IMR-90 (cell line): ENCODE measurements around the gene VEPH1. TPM values are rescaled to one million over a fixed set of nuclear protein-coding genes. Genes with fewer than 3 reads are reported as not detected.

Source experiments
- ATAC-seq: fragments of 200-7000 bp; cut with Tn5 transposase; 2 replicates; pipeline ENCODE4 v1.9.1; 2020; ENCODE audit warnings: low read depth, mild to moderate bottlenecking, moderate library complexity
- BruUV-seq: library from RNA; stranded (reverse); fragments of 400-500 nt; replicated peaks from 2 replicates; lab custom pipeline; 2021; lab: Mats Ljungman, UMichigan
- CTCF ChIA-PET: fragments of 300-600 bp; formaldehyde crosslinking; extraction: SDS; loops from one replicate; lab custom pipeline; 2021; ENCODE audit warnings: antibody characterized with exemption; lab: Yijun Ruan, JAX
- POLR2A ChIA-PET: fragments of 300-600 bp; sonication (Branson Sonifier 250); formaldehyde crosslinking; loops from one replicate; lab custom pipeline; 2022; ENCODE audit warnings: antibody characterized with exemption; ENCODE audit not compliant: unreplicated experiment; lab: Charles Lee
- DNase-seq: peaks from one replicate; pipeline ENCODE4 v3.0.0; 2013
- H2AFZ ChIP-seq: replicated peaks from 2 replicates; pipeline ENCODE3; 2013; ENCODE audit warnings: low read length, mild to moderate bottlenecking; ENCODE audit not compliant: poor library complexity
- H2AK5ac ChIP-seq: 2 replicates; pipeline ENCODE4 v1.6.1; 2013; ENCODE audit warnings: low read depth, low read length, inconsistent platforms
- H2AK9ac ChIP-seq: replicated peaks from 2 replicates; pipeline ENCODE3; 2013; ENCODE audit warnings: mild to moderate bottlenecking, low read depth, low read length, moderate library complexity; ENCODE audit not compliant: poor library complexity
- H2BK120ac ChIP-seq: 2 replicates; pipeline ENCODE4 v1.6.1; 2013; ENCODE audit warnings: low read depth, low read length, inconsistent platforms
- H2BK15ac ChIP-seq: 3 replicates; pipeline ENCODE4 v1.6.1; 2013; ENCODE audit warnings: low read depth, low read length, inconsistent platforms
- H2BK20ac ChIP-seq: 2 replicates; pipeline ENCODE4 v1.6.1; 2013; ENCODE audit warnings: low read depth, mild to moderate bottlenecking, inconsistent platforms, low read length, moderate library complexity
- H2BK5ac ChIP-seq: 2 replicates; pipeline ENCODE4 v1.6.1; 2013; ENCODE audit warnings: mild to moderate bottlenecking, low read depth, low read length, inconsistent platforms; ENCODE audit not compliant: poor library complexity, severe bottlenecking
- H3K14ac ChIP-seq: replicated peaks from 2 replicates; pipeline ENCODE4 v1.6.1; 2013; ENCODE audit warnings: low read depth, low read length, inconsistent platforms
- H3K18ac ChIP-seq: 2 replicates; pipeline ENCODE4 v1.6.1; 2013; ENCODE audit warnings: low read depth, low read length, control low read depth
- H3K23ac ChIP-seq: 2 replicates; pipeline ENCODE4 v1.6.1; 2013; ENCODE audit warnings: low read depth, low read length, inconsistent platforms
- H3K27ac ChIP-seq: 2 replicates; pipeline ENCODE4 v1.5.1; 2013; ENCODE audit warnings: mild to moderate bottlenecking, control low read depth, low read length; ENCODE audit not compliant: insufficient read depth
- H3K27me3 ChIP-seq: 2 replicates; pipeline ENCODE4 v1.6.1; 2013; ENCODE audit warnings: low read length; ENCODE audit not compliant: control insufficient read depth, insufficient read depth
- H3K36me3 ChIP-seq: 2 replicates; pipeline ENCODE4 v1.6.1; 2013; ENCODE audit warnings: low read length, mixed read lengths; ENCODE audit not compliant: control insufficient read depth, insufficient read depth
- H3K4ac ChIP-seq: 2 replicates; pipeline ENCODE4 v1.6.1; 2013; ENCODE audit warnings: low read depth, low read length, inconsistent platforms
- H3K4me1 ChIP-seq: 2 replicates; pipeline ENCODE4 v1.6.1; 2013; ENCODE audit warnings: low read length, mixed read lengths; ENCODE audit not compliant: control insufficient read depth, insufficient read depth
- H3K4me2 ChIP-seq: 2 replicates; pipeline ENCODE4 v1.6.1; 2013; ENCODE audit warnings: low read depth, mild to moderate bottlenecking, control low read depth, low read length, moderate library complexity
- H3K4me3 ChIP-seq: 2 replicates; pipeline ENCODE4 v1.5.1; 2013; ENCODE audit warnings: low read depth, mild to moderate bottlenecking, control low read depth, low read length, moderate library complexity; ENCODE audit not compliant: insufficient read depth
- H3K56ac ChIP-seq: 2 replicates; pipeline ENCODE4 v1.6.1; 2013; ENCODE audit warnings: low read length, inconsistent platforms; ENCODE audit not compliant: insufficient read depth; ENCODE audit errors: extremely low read depth
- H3K79me1 ChIP-seq, 2 experiments: 2 replicates each; pipeline ENCODE4 v1.6.1; 2013; ENCODE audit warnings: low read length in 2 of 2, inconsistent platforms in 1 of 2, low read depth in 1 of 2
- H3K9ac ChIP-seq: 2 replicates; pipeline ENCODE4 v1.6.1; 2013; ENCODE audit warnings: low read depth, low read length, control low read depth
- H3K9me1 ChIP-seq: 2 replicates; pipeline ENCODE4 v1.6.1; 2013; ENCODE audit warnings: low read length, inconsistent platforms; ENCODE audit not compliant: insufficient read depth
- H3K9me3 ChIP-seq: 2 replicates; pipeline ENCODE4 v1.6.1; 2013; ENCODE audit warnings: low read length; ENCODE audit not compliant: control insufficient read depth, insufficient read depth
- H4K20me1 ChIP-seq: 2 replicates; pipeline ENCODE4 v1.6.1; 2013; ENCODE audit warnings: low read length, inconsistent platforms; ENCODE audit not compliant: insufficient read depth
- H4K5ac ChIP-seq: 2 replicates; pipeline ENCODE4 v1.6.1; 2013; ENCODE audit warnings: mild to moderate bottlenecking, low read depth, low read length, control low read depth
- H4K8ac ChIP-seq, 2 experiments: 2 replicates each; pipeline ENCODE4 v1.6.1; 2013; ENCODE audit warnings: low read depth in 2 of 2, low read length in 2 of 2, control low read depth in 1 of 2, inconsistent platforms in 1 of 2
- H4K91ac ChIP-seq: 2 replicates; pipeline ENCODE4 v1.6.1; 2013; ENCODE audit warnings: low read depth, low read length, inconsistent platforms; ENCODE audit not compliant: insufficient read depth
- BHLHE40 ChIP-seq: fragments of 150-350 bp; IDR thresholded peaks from 2 replicates; pipeline ENCODE4 v1.6.1; 2016; ENCODE audit warnings: mild to moderate bottlenecking, low read depth, low read length
- CHD1 ChIP-seq: IDR thresholded peaks from 2 replicates; pipeline ENCODE4 v1.6.1; 2012; ENCODE audit warnings: low read depth, low read length, improper control_type of control experiment
- ELK1 ChIP-seq: fragments of 150-350 bp; IDR thresholded peaks from 2 replicates; pipeline ENCODE4 v1.6.1; 2016; ENCODE audit warnings: low read depth, mild to moderate bottlenecking, low read length, moderate library complexity, borderline replicate concordance
- FOS ChIP-seq: fragments of 150-350 bp; IDR thresholded peaks from 2 replicates; pipeline ENCODE4 v1.6.1; 2016; ENCODE audit warnings: low read depth, low read length
- MAFK ChIP-seq: IDR thresholded peaks from 2 replicates; pipeline ENCODE4 v1.6.1; 2012; ENCODE audit warnings: low read depth, low read length, improper control_type of control experiment
- MAZ ChIP-seq: IDR thresholded peaks from 2 replicates; pipeline ENCODE4 v1.6.1; 2012; ENCODE audit warnings: low read depth, mild to moderate bottlenecking, low read length, improper control_type of control experiment, moderate library complexity, borderline replicate concordance
- MXI1 ChIP-seq: IDR thresholded peaks from 2 replicates; pipeline ENCODE4 v1.6.1; 2012; ENCODE audit warnings: low read depth, mild to moderate bottlenecking, low read length, moderate library complexity, borderline replicate concordance
- NFE2L2 ChIP-seq: fragments of 150-350 bp; IDR thresholded peaks from 2 replicates; pipeline ENCODE4 v1.6.1; 2016; ENCODE audit warnings: low read depth, mild to moderate bottlenecking, low read length
- POLR2A ChIP-seq: IDR thresholded peaks from 2 replicates; pipeline ENCODE4 v1.6.1; 2012; ENCODE audit warnings: mild to moderate bottlenecking, low read depth, low read length
- RCOR1 ChIP-seq: IDR thresholded peaks from 2 replicates; pipeline ENCODE4 v1.6.1; 2012; ENCODE audit warnings: mild to moderate bottlenecking, low read length, improper control_type of control experiment; ENCODE audit not compliant: insufficient replicate concordance
- RFX5 ChIP-seq: IDR thresholded peaks from 2 replicates; pipeline ENCODE4 v1.8.0; 2012; ENCODE audit warnings: low read depth, mild to moderate bottlenecking, low read length, moderate library complexity
- SMC3 ChIP-seq: fragments of 150-350 bp; IDR thresholded peaks from 2 replicates; pipeline ENCODE4 v1.6.1; 2016; ENCODE audit warnings: low read depth, mild to moderate bottlenecking, antibody characterized with exemption, low read length, moderate library complexity
- WGBS, 2 experiments: methylation state at CpG; one replicate each; pipeline versions ENCODE4 v1.1.5 to v1.1.7; 2013; ENCODE audit warnings: missing lambda C conversion rate in 2 of 2; ENCODE audit not compliant: insufficient read length in 1 of 2; ENCODE audit errors: extremely low coverage in 2 of 2; 5-methylcytosine and 5-hydroxymethylcytosine counted together
- dilution Hi-C: fragments of 300-500 bp; cut with HindIII; formaldehyde crosslinking; loops from one replicate; pipeline ENCODE4 v1.14.3; 2018; ENCODE audit warnings: low sequenced_read_pairs; ENCODE audit not compliant: unreplicated experiment
- in situ Hi-C: fragments of 300-500 bp; cut with MboI; formaldehyde crosslinking; loops from 3 replicates; pipeline ENCODE4 v1.14.3; 2019; ENCODE audit warnings: low sequenced_read_pairs, inconsistent platforms, mixed read lengths
- intact Hi-C: fragments of 100-400 bp; cut with micrococcal nuclease; formaldehyde crosslinking; loops from 2 replicates; pipeline ENCODE4 v1.10.0; 2022
- polyA plus RNA-seq, 3 experiments: library from polyadenylated mRNA; depleted of rRNA; stranded (reverse); fragments of >200 nt; gene quantifications; 2 replicates each; pipeline ENCODE4 v1.2.3, GENCODE V29; 2012; ENCODE audit warnings: low replicate concordance in 1 of 3
- total RNA-seq: library from RNA; depleted of rRNA; stranded (reverse); fragments of >200 nt; gene quantifications from 2 replicates; pipeline ENCODE4 v1.2.3, GENCODE V29; 2012

Gene VEPH1
- total and polyA plus RNA-seq, 2 of the 4 experiments (the other 2 are of a cell fraction): 30.5 to 130 TPM

GRCh38 chr3:157225001-157225400, 278.2 kb downstream of the VEPH1 start:
- no peak overlapping the region for H2BK5ac ChIP-seq
- POLR2A ChIA-PET: no interaction called here
- TF ChIP-seq NFE2L2 (no peak), BHLHE40 (no peak), POLR2A (no peak), SMC3 (no peak), MXI1 (no peak), MAZ (no peak), ELK1 (no peak), FOS (no peak), RCOR1 (no peak), MAFK (no peak), CHD1 (no peak), RFX5 (no peak)

More at GRCh38 chr3:157225001-157225400, 278.2 kb downstream of the VEPH1 start:
- no peak overlapping the region for H3K4ac ChIP-seq
- H3K18ac ChIP-seq: no peak overlapping the region
- DNase-seq: no peak
- no peak overlapping the region for H3K23ac ChIP-seq
- intact Hi-C loops: loop anchor here (5.0 kb wide), 1 partner anchor 92 kb away; no protein-coding TSS in a partner anchor
- H3K9ac ChIP-seq: no peak overlapping the region
- no peaks in the 10 kb centered on the region for H3K27me3 ChIP-seq
- no peak overlapping the region for H3K4me3 ChIP-seq
- H3K27ac ChIP-seq: no peak overlapping the region
- no peak overlapping the region for H2AK5ac ChIP-seq
- BruUV-seq: no TSS peak
- H3K4me2 ChIP-seq: no peak overlapping the region
- H4K8ac ChIP-seq: no peak overlapping the region
- no peak overlapping the region for H2BK20ac ChIP-seq
- H2BK15ac ChIP-seq: no peak overlapping the region
- H4K5ac ChIP-seq: no peak overlapping the region
- no peak overlapping the region for H3K56ac ChIP-seq
- no peaks in the 10 kb centered on the region for H3K9me1 ChIP-seq
- H4K91ac ChIP-seq: no peak overlapping the region
- H2AFZ ChIP-seq: no peak overlapping the region
- no peaks in the 10 kb centered on the region for H3K36me3 ChIP-seq
- no peak for ATAC-seq
- WGBS, 2 experiments: no CpG with 5 or more reads among the region's 1 CpG
- no peaks in the 10 kb centered on the region for H4K20me1 ChIP-seq
- H2AK9ac ChIP-seq: no peak overlapping the region
- no peaks in the 10 kb centered on the region for H3K9me3 ChIP-seq
- in situ Hi-C loops: no loop called here
- H3K79me1 ChIP-seq: no peaks in the 10 kb centered on the region
- dilution Hi-C loops: no loop called here
- H3K14ac ChIP-seq: no peak overlapping the region
- H3K4me1 ChIP-seq: no peaks in the 10 kb centered on the region
- H2BK120ac ChIP-seq: no peak overlapping the region
- CTCF ChIA-PET: interaction anchor here (1.0 to 1.1 kb wide), 2 partner anchors 139 to 278 kb away, joined by 3 to 4 read pairs; partner anchors contain the start of gene VEPH1
